Ishikawa (cell line): ENCODE data around the gene S100A1.

Source experiments
- CEBPB ChIP-seq: IDR thresholded peaks from 2 replicates; pipeline ENCODE4 v1.6.1; 2012
- CREB1 ChIP-seq: IDR thresholded peaks from 2 replicates; pipeline ENCODE4 v1.6.1; 2012; ENCODE audit warnings: low read depth
- EGR1 ChIP-seq: IDR thresholded peaks from 2 replicates; pipeline ENCODE4 v1.6.1; 2012
- EP300 ChIP-seq: IDR thresholded peaks from 2 replicates; pipeline ENCODE4 v1.6.1; 2012; ENCODE audit warnings: borderline replicate concordance
- RAD21 ChIP-seq: IDR thresholded peaks from 2 replicates; pipeline ENCODE4 v1.6.1; 2012; ENCODE audit warnings: low read depth
- TAF1 ChIP-seq: IDR thresholded peaks from 2 replicates; pipeline ENCODE4 v1.6.1; 2012; ENCODE audit warnings: low read depth, mild to moderate bottlenecking
- TEAD4 ChIP-seq: IDR thresholded peaks from 2 replicates; pipeline ENCODE4 v1.6.1; 2012
- USF1 ChIP-seq: IDR thresholded peaks from 2 replicates; pipeline ENCODE4 v1.6.1; 2012

- TF ChIP-seq TAF1 (no peak), RAD21 (no peak), USF1 (no peak), CREB1 (no peak), CEBPB (no peak), EP300 (no peak), EGR1 (no peak), TEAD4 (no peak)
Measured at GRCh38 chr1:153661111-153661708, 33.0 kb downstream of the S100A1 start.
